ENCODE results near the gene FBXL12. TPM values are rescaled to one million over a fixed set of nuclear protein-coding genes. Genes with fewer than 3 reads are reported as not detected.
A peak's percentile ranks its signal among the peaks of the same experiment; 100 is the strongest.

Gene FBXL12
- total and polyA plus RNA-seq, 2 of the 4 experiments (the other 2 are of a cell fraction): 8.1 to 42.6 TPM

DNA sequence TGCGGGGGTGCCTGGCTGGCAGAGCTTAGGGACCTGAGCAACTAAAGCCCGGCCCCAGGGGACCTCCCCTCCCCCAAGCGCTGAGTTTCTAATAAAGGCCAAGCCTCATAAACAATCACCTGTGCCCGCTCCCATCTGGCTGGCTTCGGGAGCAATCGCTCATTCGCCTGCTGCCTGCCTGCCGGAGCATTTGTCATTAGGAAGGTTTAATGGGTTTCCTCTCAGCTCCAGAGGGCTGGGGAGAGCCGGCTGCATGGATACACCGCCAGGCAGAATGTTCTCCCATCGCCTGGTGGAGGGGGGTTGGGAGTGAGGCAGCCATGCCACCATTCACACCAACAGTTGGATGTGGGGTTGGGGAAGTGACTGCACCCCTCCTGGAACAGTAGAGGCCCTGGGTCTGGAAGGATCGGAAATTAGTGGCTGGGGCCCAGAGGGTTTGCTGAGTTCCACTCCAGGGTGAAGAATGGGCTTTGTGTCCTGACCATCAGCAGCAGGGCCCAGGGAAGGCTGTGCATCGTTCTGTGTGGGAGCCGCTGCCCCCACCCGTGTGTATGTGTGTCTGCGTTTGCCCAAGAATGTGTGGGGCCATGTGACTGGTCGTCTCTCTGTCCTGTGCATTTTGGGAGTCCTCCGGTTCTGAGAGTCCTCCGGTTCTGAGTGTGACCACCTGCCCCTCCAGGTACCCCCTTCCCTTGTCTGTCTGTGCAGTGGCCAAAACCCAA lies 31.5 kb upstream of the FBXL12 start:
- no peak overlapping the region for H2BK15ac ChIP-seq (ENCODE audit: low read depth, low read length)
- ATAC-seq (ENCODE audit: low read depth) (no peak), DNase-seq (no peak)
- H3K36me3 ChIP-seq (ENCODE audit: control insufficient read depth, insufficient read depth, low read length): peaks cover 12% of the 10 kb centered on the region
- no peaks in the 10 kb centered on the region for H3K27me3 ChIP-seq (ENCODE audit: control insufficient read depth, insufficient read depth, low read length)
- H3K56ac ChIP-seq (ENCODE audit: extremely low read depth, insufficient read depth, low read length): no peak overlapping the region
- ChIA-PET POLR2A (ENCODE audit: unreplicated experiment) (no interaction called here), CTCF (no interaction called here)
- H2AFZ ChIP-seq (replicated peaks; ENCODE audit: low read length, poor library complexity): no peak overlapping the region
- H3K79me1 ChIP-seq (ENCODE audit: low read depth in 1 of 2, low read length in 2 of 2): peaks cover 17 to 41% of the 10 kb centered on the region in 2 experiments
- no peak overlapping the region; the same call in 1 of the 2 replicates for H2AK5ac ChIP-seq (ENCODE audit: low read depth, low read length)
- no peak overlapping the region for H3K4ac ChIP-seq (ENCODE audit: low read depth, low read length)
- no peak overlapping the region for H4K91ac ChIP-seq (ENCODE audit: insufficient read depth, low read depth, low read length)
- H3K27ac ChIP-seq (ENCODE audit: insufficient read depth, low read length): no peak overlapping the region
- H3K23ac ChIP-seq (ENCODE audit: low read depth, low read length): no peak overlapping the region
- in situ Hi-C loops (cut with MboI; ENCODE audit: low sequenced_read_pairs): no loop called here
- H4K8ac ChIP-seq (ENCODE audit: low read depth in 2 of 2, low read length in 2 of 2): no peak overlapping the region
- H4K5ac ChIP-seq (ENCODE audit: low read depth, low read length): no peak overlapping the region
- WGBS, 2 experiments (ENCODE audit: extremely low coverage in 2 of 2, insufficient read length in 1 of 2): 64% methylated on average over 9 of the region's 19 CpGs; no CpG with 5 or more reads in 1 of the 2 experiments
- no peaks in the 10 kb centered on the region for H3K9me3 ChIP-seq (ENCODE audit: control insufficient read depth, insufficient read depth, low read length)
- no TSS peak for BruUV-seq (replicated peaks)
- no peak overlapping the region for H2BK5ac ChIP-seq (ENCODE audit: low read depth, low read length, poor library complexity, severe bottlenecking)
- intact Hi-C loops (cut with micrococcal nuclease): no loop called here
- H3K18ac ChIP-seq (ENCODE audit: low read depth, low read length): no peak overlapping the region
- no peak overlapping the region for H3K4me3 ChIP-seq (ENCODE audit: insufficient read depth, low read depth, low read length)
- H2AK9ac ChIP-seq (replicated peaks; ENCODE audit: low read depth, low read length, poor library complexity): peak overlapping the region; percentile 78
- no peak overlapping the region for H3K9ac ChIP-seq (ENCODE audit: low read depth, low read length)
- no peak overlapping the region for H2BK120ac ChIP-seq (ENCODE audit: low read depth, low read length)
- TF ChIP-seq MAFK (IDR thresholded peaks at IDR 0.05; ENCODE audit: low read depth, low read length) (no peak), MAZ (IDR thresholded peaks at IDR 0.05; ENCODE audit: borderline replicate concordance, low read depth, low read length) (no peak), MXI1 (IDR thresholded peaks at IDR 0.05; ENCODE audit: borderline replicate concordance, low read depth, low read length) (no peak), BHLHE40 (IDR thresholded peaks at IDR 0.05; ENCODE audit: low read depth, low read length) (no peak), RAD21 (IDR thresholded peaks at IDR 0.05; ENCODE audit: low read length) (no peak), FOS (IDR thresholded peaks at IDR 0.05; ENCODE audit: low read depth, low read length) (no peak), POLR2A (IDR thresholded peaks at IDR 0.05; ENCODE audit: low read depth, low read length) (no peak), RCOR1 (IDR thresholded peaks at IDR 0.05; ENCODE audit: insufficient replicate concordance, low read length) (no peak), USF2 (IDR thresholded peaks at IDR 0.05; ENCODE audit: low read depth, low read length) (no peak), CEBPB (IDR thresholded peaks at IDR 0.05; ENCODE audit: low read depth, low read length) (no peak), NFE2L2 (IDR thresholded peaks at IDR 0.05; ENCODE audit: low read depth, low read length) (no peak)
- TF ChIP-seq, protein P1, sequence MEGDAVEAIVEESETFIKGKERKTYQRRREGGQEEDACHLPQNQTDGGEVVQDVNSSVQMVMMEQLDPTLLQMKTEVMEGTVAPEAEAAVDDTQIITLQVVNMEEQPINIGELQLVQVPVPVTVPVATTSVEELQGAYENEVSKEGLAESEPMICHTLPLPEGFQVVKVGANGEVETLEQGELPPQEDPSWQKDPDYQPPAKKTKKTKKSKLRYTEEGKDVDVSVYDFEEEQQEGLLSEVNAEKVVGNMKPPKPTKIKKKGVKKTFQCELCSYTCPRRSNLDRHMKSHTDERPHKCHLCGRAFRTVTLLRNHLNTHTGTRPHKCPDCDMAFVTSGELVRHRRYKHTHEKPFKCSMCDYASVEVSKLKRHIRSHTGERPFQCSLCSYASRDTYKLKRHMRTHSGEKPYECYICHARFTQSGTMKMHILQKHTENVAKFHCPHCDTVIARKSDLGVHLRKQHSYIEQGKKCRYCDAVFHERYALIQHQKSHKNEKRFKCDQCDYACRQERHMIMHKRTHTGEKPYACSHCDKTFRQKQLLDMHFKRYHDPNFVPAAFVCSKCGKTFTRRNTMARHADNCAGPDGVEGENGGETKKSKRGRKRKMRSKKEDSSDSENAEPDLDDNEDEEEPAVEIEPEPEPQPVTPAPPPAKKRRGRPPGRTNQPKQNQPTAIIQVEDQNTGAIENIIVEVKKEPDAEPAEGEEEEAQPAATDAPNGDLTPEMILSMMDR (conservative IDR thresholded peaks at IDR 0.05; ENCODE audit: low read depth, low read length): no peak
- no peak overlapping the region for H2BK20ac ChIP-seq (ENCODE audit: low read depth, low read length)
- no peak overlapping the region for H3K14ac ChIP-seq (replicated peaks; ENCODE audit: low read depth, low read length)
- dilution Hi-C loops (cut with HindIII; ENCODE audit: low sequenced_read_pairs, unreplicated experiment): no loop called here
- H3K4me2 ChIP-seq (ENCODE audit: low read depth, low read length): no peak overlapping the region
- peaks cover 5% of the 10 kb centered on the region for H3K4me1 ChIP-seq (ENCODE audit: control insufficient read depth, insufficient read depth, low read length)
- H4K20me1 ChIP-seq (ENCODE audit: insufficient read depth, low read length): peaks cover 15% of the 10 kb centered on the region
- peaks cover 9% of the 10 kb centered on the region; the same call in 1 of the 2 replicates for H3K9me1 ChIP-seq (ENCODE audit: insufficient read depth, low read length)
